ELR (cell line): ENCODE measurements around the gene LRRN2.

Experiments
- DNase-seq: peaks from one replicate; pipeline ENCODE4 v3.0.0-alpha.2; 2015; ENCODE audit warnings: low read depth

Gene LRRN2

DNA sequence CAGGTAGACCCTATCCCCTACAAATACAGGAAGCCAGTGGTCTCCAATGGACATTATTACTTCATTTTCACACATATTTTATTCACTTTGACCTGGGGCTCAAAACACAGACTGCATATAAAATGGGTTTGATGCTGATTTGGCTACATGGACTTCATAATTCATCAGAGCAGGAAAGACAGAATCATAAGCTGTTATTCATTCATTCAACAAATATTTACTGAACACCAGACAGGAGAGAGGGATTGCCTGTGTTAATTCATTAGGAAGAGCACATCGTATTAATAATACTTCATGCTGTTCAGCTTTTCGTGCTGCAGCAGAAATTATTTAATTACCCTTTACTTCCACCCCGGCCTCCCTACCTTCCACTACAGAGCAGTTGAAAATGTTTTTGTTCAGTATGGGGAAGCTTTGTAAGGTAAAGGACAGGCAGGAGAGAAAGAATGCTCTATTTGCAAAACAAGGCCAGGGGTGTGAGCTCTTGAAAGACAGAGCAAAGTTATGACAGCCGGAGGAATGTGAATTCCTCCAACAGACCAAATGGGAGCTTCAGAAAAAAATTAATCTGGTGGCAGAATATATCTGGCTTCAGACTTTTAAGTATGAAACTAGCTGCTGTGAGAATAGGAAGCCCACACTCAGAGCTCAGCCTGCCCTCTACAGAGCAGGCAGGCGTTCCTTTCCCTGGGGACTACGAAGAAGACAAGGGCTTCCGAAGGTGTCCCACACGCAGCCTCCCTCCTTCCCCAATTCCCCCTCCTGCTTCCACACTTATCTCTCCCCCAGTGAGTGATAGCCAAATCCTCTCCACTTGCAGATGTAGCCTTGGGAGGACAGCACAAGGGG lies 111.3 kb downstream of the LRRN2 start:
- no peak for DNase-seq

DNA sequence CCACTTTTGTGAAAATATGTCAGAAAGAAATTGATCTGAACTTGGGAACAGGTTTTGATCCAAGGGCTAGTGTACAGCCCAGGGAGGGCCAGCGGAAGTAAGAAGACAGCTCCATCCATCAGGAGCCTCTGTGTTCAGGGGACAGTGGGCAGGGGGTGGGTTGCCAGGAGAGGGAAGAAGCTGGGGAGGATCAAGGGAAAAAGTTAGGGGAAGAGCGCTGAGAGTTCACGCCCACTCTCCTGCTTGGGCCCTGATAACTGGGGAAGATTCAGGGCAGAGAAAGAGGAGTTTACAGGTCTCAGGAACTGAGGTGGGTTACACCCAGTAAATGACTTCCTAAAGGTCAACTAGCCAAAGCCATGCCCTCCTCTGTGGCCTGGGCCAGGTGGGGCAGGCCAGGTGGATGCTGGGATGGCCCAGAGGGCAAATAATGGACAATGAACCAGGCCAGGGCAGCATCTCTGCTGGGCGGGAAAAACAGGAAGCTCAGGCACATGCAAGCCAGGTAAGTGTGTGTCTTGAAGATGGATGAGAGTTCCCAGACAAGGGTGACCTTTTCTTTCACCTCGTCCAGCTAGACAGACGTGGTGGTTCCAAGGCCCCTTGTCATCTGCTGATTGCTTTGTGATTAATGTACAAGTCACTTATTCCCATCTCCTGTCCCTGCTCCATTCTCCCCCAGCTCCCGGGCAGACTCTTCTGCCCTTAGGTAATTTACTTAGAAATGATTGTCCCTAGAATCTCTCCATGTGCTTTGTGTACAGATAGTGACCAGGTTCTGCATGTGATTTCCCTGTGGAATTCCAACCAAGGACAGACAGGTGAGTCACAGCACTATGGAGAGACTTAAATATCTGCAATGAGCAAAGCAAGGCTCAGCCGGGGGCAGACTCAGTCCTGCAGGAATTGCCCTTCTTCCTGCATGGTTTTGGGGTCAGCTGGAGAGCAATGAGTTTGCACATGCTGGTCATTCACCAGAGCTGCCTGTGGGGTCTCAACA lies 112.3 kb downstream of the LRRN2 start:
- DNase-seq, result peak; percentile 78

DNA sequence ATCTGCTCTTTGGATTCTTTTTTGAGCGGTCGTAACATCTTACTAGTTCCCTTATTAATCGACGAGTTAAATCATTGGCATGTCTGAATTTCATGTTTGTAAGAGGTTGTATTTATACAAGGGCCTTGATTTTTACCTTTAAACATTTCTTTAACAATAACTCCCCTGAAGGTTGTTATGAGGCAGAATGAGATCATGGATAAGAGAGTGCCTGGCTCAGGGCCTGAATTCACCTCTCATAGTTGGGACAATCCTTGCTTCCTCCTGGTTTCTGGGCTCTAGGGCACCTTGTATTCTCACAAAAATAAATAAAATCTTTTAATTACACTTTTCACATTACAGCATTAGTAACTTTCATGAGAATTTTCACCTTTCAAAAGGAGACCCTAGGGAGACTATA lies 113.9 kb downstream of the LRRN2 start:
- no peak for DNase-seq

DNA sequence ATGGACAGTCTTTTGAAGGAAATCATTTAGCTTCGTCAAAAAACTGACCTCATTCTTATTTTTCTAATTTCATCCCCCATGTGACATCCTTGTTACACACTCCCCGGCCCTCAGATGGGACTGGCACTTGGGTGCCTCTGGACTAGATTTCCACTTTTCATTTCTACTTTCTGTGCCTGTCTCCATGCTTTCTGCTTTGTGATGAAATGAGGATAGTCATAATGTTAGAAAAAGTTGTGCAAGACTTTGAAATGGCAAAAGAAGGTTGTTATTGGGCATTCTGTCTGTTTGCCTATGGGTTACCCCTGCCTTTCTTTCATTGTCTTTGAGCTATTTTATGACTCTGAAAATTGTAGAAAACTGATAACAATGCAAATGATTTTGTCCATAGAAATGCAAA lies 114.4 kb downstream of the LRRN2 start:
- DNase-seq, result no peak

DNA sequence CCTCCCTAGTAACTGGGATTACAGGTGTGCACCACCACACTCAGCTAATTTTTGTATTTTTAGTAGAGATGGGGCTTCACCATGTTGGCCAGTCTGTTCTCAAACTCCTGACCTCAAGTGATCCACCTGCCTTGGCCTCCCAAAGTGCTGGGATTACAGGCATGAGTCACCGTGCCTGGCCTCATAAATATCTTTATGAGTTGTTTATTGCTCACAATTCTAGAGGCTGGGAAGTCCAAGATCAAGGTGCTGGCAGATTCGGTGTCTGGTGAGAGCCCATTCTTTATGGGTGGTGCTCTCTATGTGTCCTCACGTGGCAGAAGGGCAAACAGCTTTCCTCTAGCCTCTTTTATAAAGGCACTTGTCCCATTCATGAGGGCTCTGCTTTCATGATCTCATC lies 115.5 kb downstream of the LRRN2 start:
- peak; percentile 43 for DNase-seq

DNA sequence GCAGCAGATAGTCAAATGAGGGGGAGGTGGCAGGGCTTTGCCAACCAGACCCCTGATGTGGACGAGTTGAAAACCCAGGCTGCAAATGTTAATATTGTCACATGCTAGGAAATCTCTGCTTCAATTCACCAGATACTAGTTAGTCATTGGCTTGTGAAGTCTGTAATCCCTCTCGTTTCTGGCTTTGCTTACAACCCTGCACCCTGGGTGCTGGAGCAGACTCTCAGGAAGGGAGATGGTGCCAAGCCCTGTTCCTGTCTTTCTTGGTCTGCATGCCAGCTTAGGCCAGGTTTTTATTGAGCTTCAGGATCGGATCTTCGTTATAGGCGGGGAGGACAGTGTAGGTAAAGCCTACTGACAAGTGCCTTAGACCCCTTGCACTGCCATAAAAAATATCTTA lies 116.1 kb downstream of the LRRN2 start:
- no peak for DNase-seq

DNA sequence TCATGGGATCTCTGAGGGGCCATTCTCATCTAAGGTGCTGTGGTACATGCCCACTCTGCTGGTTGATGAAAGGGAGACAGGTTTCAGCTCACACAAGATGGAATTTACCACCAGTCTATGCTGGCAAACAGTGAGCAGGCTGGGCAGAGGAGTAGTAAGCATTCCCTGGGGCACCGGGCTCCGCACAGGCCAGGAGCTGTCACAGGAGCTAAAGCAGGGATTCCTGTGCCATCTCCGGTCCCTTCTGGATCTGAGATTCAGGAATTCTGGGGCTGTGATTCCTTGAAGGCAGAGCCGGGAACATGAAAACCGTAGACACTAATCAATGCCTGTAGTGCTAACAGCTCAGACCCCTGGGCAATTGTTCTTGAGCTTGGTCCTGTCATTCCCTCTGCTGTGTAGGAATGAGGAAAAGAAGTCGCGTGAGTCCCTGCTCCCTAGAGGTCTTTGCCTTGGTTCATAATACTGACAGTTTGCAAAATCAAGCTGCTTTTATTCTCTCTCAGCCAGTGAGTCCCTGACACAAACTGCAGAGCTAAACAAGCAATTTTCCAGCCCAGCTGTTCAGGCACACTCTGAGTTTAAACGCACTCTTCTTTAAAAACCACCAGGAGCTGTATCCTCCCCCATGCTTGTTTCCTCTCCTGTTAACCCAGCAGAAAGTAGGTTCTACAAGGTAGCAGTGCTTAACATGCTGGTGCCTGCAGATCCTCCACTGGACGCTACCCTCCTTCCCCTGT lies 116.8 kb downstream of the LRRN2 start:
- DNase-seq, result no peak
